GM04504 (cell line): ENCODE data around the gene COMMD2.
A peak's percentile ranks its signal among the peaks of the same experiment; 100 is the strongest.

Source experiments
- DNase-seq: peaks from one replicate; pipeline ENCODE4 v3.0.0-alpha.2; 2012; ENCODE audit warnings: low read depth

The COMMD2 gene

GRCh38 chr3:149702691-149703441 lies 49.4 kb downstream of the COMMD2 start:
- peak; percentile 96 for DNase-seq

DNA sequence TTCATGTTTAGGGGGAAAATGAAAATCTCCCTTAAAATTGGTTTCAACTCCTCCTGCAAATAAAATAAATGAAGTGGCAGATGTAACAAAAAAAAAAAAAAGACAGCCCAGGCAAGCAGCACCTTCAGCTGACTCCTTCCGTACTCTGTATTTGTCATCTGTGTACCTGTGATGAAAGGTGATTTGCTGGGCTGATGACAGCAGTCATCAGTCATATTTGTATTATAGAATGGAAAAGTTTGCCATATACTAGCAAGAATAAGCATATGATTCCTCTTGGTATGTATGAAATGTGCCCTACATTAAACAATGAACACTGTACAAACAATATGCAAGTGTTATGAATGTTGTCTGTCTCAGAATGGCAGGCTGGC lies 50.3 kb downstream of the COMMD2 start:
- no peak for DNase-seq

DNA sequence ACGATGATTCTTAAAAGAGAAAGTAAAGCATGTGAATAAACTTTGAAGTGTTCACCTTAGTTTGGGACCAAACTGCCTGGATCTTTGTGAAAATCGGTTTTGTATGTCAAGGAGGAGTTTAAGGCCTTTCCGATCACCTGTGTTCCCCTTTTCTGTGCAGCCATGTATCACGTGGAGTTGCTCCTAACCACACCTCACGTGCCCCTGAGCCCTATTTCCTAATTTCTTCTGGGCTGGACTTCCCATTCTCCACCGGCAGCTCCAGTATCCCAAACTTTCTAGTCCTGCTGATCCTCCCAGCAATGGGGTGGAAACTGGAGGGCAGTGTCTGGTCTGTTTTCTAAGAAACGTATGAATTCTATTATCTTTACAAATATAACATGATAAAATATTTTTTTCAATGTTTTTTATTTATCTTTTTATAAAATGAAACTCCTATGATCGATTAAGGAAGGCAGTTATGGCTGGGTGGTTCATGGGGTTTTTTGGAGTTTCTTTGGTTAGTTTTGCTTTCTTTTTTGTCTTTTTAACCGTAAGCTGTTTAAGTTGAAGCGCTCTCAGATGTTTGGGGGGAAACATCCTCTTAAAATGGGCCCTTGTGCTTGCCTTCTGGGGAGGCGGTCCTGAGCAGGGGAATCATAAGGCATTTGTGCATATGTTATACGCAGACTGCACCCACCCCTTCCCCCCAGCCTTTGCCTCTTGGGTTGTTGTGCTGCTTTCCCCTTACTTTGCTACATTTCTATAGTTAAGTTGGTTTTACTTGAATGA lies 50.9 kb downstream of the COMMD2 start:
- DNase-seq = no peak
